Endometrial microvascular endothelial cells (primary cell): ENCODE results near the gene OVOL1. TPM values are rescaled to one million over a fixed set of nuclear protein-coding genes. Genes with fewer than 3 reads are reported as not detected.
"Not testable (repeated sequence)": the region's sequence is repeated elsewhere in the genome, so short reads cannot be mapped to it uniquely, and the experiment has no call there.

Experiments
- in situ Hi-C: cut with HindIII; loops from 2 replicates; pipeline ENCODE4 v1.10.0; 2017; ENCODE audit warnings: low sequenced_read_pairs, low pct_unique_long_range_greater_than_20kb; ENCODE audit errors: inconsistent ontology term
- total RNA-seq: library from RNA; depleted of rRNA; stranded (reverse); fragments of >200 nt; gene quantifications from one replicate; pipeline ENCODE4 v1.2.3, GENCODE V29; 2015; ENCODE audit errors: inconsistent ontology term

OVOL1 gene
- not detected for total RNA-seq

- in situ Hi-C loops, result no loop called here
These were observed at the start of gene OVOL1 for GRCh38 chr11:65786786-65787636. Gene OVOL1 (plus strand): TSS chr11:65787063. CDS start chr11:65787374, 311 bp downstream.

DNA sequence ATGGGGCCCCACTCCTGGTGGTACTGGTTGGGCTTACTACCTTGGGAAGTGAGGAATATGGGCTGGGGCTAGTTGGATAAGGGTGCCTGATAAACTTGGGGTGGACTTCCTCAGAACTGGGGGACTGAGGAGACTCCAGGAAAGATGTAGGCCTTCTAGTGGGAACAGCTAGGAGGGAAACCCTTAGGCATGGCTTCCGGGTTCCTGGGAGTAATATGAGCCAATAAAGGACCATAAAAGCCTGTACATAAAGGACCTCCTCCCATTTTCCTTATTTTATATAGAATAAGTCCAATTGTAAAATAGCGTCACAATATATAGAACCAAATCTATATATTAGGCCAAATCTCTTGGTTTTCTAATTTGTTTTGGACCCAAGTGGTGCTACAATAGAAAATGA lies 47.8 kb upstream of the OVOL1 start:
- in situ Hi-C loops, result no loop called here

GRCh38 chr11:65741185-65741584 lies 45.7 kb upstream of the OVOL1 start:
- in situ Hi-C loops, result no loop called here

GRCh38 chr11:65742353-65742752 lies 44.5 kb upstream of the OVOL1 start:
- in situ Hi-C loops, result no loop called here

GRCh38 chr11:65743681-65744025 lies 43.2 kb upstream of the OVOL1 start:
- in situ Hi-C loops, result no loop called here

- in situ Hi-C loops, result no loop called here
These were observed 42.7 kb upstream of the OVOL1 start for GRCh38 chr11:65744026-65744698.

- in situ Hi-C loops, result no loop called here
These were observed 42.2 kb upstream of the OVOL1 start for GRCh38 chr11:65744699-65745042.

- in situ Hi-C loops, result no loop called here
These were observed 41.8 kb upstream of the OVOL1 start for GRCh38 chr11:65745049-65745448.

DNA sequence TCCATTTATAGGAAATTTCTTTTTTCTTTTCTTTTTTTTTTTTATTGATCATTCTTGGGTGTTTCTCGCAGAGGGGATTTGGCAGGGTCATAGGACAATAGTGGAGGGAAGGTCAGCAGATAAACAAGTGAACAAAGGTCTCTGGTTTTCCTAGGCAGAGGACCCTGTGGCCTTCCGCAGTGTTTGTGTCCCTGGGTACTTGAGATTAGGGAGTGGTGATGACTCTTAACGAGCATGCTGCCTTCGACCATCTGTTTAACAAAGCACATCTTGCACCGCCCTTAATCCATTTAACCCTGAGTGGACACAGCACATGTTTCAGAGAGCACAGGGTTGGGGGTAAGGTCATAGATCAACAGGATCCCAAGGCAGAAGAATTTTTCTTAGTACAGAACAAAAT lies 24.7 kb upstream of the OVOL1 start:
- in situ Hi-C loops, result not testable (repeated sequence)

DNA sequence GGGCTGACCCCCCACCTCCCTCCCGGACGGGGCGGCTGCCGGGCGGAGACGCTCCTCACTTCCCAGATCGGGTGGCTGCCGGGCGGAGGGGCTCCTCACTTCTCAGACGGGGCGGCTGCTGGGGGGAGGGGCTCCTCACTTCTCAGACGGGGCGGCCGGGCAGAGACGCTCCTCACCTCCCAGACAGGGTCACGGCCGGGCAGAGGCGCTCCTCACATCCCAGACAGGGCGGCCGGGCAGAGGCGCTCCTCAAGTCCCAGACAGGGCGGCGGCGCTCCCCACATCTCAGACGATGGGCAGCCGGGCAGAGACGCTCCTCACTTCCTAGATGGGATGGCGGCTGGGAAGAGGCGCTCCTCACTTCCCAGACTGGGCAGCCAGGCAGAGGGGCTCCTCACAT lies 24.0 kb upstream of the OVOL1 start:
- in situ Hi-C loops, result not testable (repeated sequence)

DNA sequence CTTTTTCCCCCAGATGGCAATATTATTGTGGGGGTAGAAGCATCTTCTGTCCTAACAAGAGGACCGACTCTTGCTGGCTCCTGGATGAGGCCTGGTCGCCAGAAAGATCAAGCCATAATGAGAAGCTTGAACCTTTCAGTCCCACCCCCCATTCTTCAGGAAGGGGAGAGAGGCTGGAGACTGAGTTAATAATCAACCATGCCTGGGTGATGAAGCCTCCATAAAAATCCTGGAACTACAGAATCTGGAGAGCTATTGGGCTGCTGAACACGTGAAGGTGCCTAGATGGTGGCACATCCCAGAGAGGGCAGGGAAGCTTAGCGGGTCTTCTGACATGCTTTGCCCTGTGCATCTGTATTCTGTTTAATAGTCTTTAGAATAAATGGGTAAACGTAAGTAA lies 22.4 kb upstream of the OVOL1 start:
- in situ Hi-C loops, result no loop called here

- in situ Hi-C loops, result no loop called here
These were observed 20.3 kb upstream of the OVOL1 start for GRCh38 chr11:65766535-65766934.

DNA sequence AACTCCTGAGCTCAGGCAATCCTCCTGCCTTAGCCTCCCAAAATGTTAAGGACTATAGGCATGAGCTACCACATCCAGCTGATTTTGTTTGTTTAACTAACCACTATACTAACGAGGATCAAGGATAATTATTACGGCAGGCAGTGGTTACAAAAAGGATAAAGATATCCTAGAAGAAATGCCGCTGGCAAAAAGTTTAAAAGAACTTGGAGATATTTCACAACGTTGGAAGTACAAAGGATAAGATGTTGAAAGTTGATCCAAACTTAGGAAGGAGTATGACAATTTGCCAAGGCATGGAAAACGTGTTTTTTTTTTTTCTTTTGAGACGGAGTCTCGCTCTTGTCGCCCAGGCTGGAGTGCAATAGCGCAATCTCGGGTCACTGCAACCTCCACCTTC lies 19.5 kb upstream of the OVOL1 start:
- in situ Hi-C loops, result no loop called here

GRCh38 chr11:65767806-65768205 lies 19.1 kb upstream of the OVOL1 start:
- in situ Hi-C loops, result not testable (repeated sequence)

GRCh38 chr11:65770951-65771567 lies 15.8 kb upstream of the OVOL1 start:
- in situ Hi-C loops, result no loop called here

- in situ Hi-C loops, result no loop called here
These were observed 15.2 kb upstream of the OVOL1 start for GRCh38 chr11:65771589-65772112.

GRCh38 chr11:65773784-65774411 lies 13.0 kb upstream of the OVOL1 start:
- in situ Hi-C loops, result no loop called here

DNA sequence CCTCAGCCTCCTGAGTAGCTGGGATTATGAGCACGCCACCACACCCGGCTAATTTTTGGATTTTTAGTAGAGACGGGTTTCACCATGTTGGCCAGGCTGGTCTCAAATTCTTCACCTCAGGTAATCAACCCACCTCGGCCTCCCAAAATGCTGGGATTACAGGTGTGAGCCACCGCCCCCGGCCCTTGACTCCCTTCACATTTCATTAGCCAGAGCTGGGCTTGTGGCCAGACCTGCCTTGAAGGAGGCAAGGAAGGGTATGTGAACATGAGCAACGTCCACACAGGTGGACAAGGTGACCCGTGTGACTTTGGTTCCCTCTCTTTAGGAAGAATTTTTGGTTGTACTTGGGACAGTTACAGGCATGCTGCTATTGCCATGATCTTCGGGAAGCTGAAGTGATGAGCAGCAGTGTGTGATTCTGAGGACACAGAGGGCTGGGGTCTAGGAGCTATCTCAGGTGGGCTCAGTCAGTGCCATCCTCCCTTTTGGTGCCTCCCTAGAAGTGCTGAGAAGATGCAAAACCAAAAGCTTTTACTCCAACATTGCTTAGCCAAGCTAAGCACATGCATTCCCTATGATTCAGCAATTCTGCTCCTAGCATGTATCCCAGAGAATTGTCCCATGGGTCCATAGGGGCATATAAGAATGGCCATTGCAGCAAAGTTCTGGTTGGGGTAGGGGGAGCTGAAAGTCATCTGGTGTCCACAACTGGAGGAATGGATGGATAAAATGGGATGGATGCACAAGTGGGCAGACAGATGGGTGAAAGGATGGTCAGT lies 12.1 kb upstream of the OVOL1 start:
- in situ Hi-C loops, result no loop called here

DNA sequence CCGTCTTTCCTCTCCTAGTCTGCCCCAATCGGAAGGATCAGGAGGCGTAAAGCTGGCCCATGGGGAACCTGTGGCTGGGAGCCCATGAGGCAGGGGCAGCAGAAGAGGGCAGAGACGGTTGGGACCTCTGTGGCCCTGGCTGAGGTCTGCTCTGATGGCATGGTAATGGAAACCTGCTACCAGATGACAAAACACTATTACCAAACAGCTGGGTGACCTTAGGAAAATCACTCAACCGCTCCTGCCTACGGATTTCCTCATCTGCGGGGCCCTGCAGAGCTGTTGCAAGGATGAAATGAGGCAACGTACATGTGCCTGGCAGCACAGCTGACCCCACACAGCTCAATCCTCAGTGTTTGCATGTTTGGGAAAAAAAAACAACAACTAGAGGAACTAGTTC lies 10.7 kb upstream of the OVOL1 start:
- in situ Hi-C loops, result no loop called here
